ENCODE results near the gene CFAP45. TPM values are rescaled to one million over a fixed set of nuclear protein-coding genes. Genes with fewer than 3 reads are reported as not detected.

Gene CFAP45
- polyA plus RNA-seq, 1 of the 3 experiments (the other 2 are of a cell fraction), result 0.74 TPM

- Histone ChIP-seq H3K27me3 (ENCODE audit: insufficient read depth) (no peaks in the 10 kb centered on the region), H3F3A (replicated peaks; ENCODE audit: insufficient read depth) (peaks cover 49% of the 10 kb centered on the region), H3K27ac (ENCODE audit: low read depth in 2 of 2, low read length in 1 of 2) (peak overlapping the region in 1 of 2 experiments; percentile 86; a peak in 2 of 4 replicates), H3K9me3 (no peaks in the 10 kb centered on the region), H3K4me1 (ENCODE audit: control insufficient read depth in 1 of 2, insufficient read depth in 2 of 2, low read depth in 1 of 2, low read length in 1 of 2) (peaks cover 27 to 73% of the 10 kb centered on the region in 2 experiments; a peak in 3 of 4 replicates), H3K4me3 (ENCODE audit: low read depth in 2 of 2, low read length in 1 of 2) (no peak overlapping the region), H3K36me3 (replicated peaks in 1 of 2; ENCODE audit: control insufficient read depth in 1 of 2, insufficient read depth in 2 of 2, low read length in 1 of 2) (peaks cover 4 to 13% of the 10 kb centered on the region in 2 experiments), H3K79me2 (ENCODE audit: insufficient read depth) (peaks cover 12% of the 10 kb centered on the region; the same call in 1 of the 2 replicates), H4K20me1 (ENCODE audit: insufficient read depth) (peaks cover 9% of the 10 kb centered on the region; the same call in 1 of the 2 replicates), H2AFZ (ENCODE audit: low read depth) (no peak overlapping the region), H3K4me2 (no peak overlapping the region), H3K9me2 (no peaks in the 10 kb centered on the region), H3K9ac (0 out of 2 replicates have a peak overlapping the region, but pooled peaks have one; percentile 11)
- WGBS (ENCODE audit: low lambda C conversion rate), result 84% methylated on average over 5 of the region's 5 CpGs
- CTCF ChIA-PET, result interaction anchor here (3.1 kb wide), 1 partner anchor 115 kb away, joined by 8 read pairs; no protein-coding TSS in a partner anchor
- no peak for TF ChIP-seq CHD2 (IDR thresholded peaks at IDR 0.05; ENCODE audit: low read length, partially characterized antibody)
- no peak for TF ChIP-seq SIN3A (IDR thresholded peaks at IDR 0.05; ENCODE audit: borderline replicate concordance, low read depth, low read length)
- no peak for TF ChIP-seq REST (IDR thresholded peaks at IDR 0.05; ENCODE audit: low read depth, low read length)
- TF ChIP-seq CTCF (IDR thresholded peaks at IDR 0.05), result no peak
- no peak for TF ChIP-seq GATA2 (CRISPR knock-in tag; IDR thresholded peaks at IDR 0.05)
- TF ChIP-seq RAD21 (IDR thresholded peaks at IDR 0.05; ENCODE audit: low read length), result no peak
- no peak for TF ChIP-seq JUND (IDR thresholded peaks at IDR 0.05)
- no peak for TF ChIP-seq IRF3 (IDR thresholded peaks at IDR 0.05; ENCODE audit: low read depth, low read length)
- no peak for DNase-seq
- POLR2A ChIA-PET, result no interaction called here
These were observed 13.7 kb upstream of the CFAP45 start for GRCh38 chr1:159913451-159914192.

Measured in SK-N-SH (cell line).